ENCODE results near the gene FSTL4. TPM values are rescaled to one million over a fixed set of nuclear protein-coding genes. Genes with fewer than 3 reads are reported as not detected.

FSTL4 gene
- total RNA-seq, 1 experiment from 2014 or later = not detected

GRCh38 chr5:133358271-133358670 is 254.1 kb downstream of the FSTL4 start:
- H3F3A ChIP-seq (ENCODE audit: insufficient read depth, low read depth) = no peaks in the 10 kb centered on the region
- ChIA-PET CTCF (no interaction called here), POLR2A (ENCODE audit: unreplicated experiment) (interaction anchor here (0.6 kb wide), 1 partner anchor 84 kb away, joined by 3 read pairs; no protein-coding TSS in a partner anchor)
- H3K27ac ChIP-seq = no peak overlapping the region
- H3K79me2 ChIP-seq (ENCODE audit: low read depth) = no peaks in the 10 kb centered on the region
- DNase-seq = no peak
- H3K27me3 ChIP-seq (ENCODE audit: insufficient read depth, low read depth) = no peaks in the 10 kb centered on the region
- TF ChIP-seq EZH2 (IDR thresholded peaks at IDR 0.05; ENCODE audit: low read depth) (no peak), CTCF (conservative IDR thresholded peaks at IDR 0.05) (no peak)
- no TSS peak for BruUV-seq (replicated peaks)
- no peak overlapping the region for H3K4me2 ChIP-seq
- no peaks in the 10 kb centered on the region for H3K9me2 ChIP-seq (ENCODE audit: insufficient read depth)
- no peaks in the 10 kb centered on the region for H3K4me1 ChIP-seq (replicated peaks; ENCODE audit: insufficient read depth)
- no peak overlapping the region for H3K4me3 ChIP-seq
- intact Hi-C loops (cut with micrococcal nuclease; ENCODE audit: unreplicated experiment) = no loop called here
- H3K36me3 ChIP-seq (ENCODE audit: low read depth) = no peaks in the 10 kb centered on the region
- no peaks in the 10 kb centered on the region for H4K20me1 ChIP-seq (ENCODE audit: insufficient read depth)
- H3K9me3 ChIP-seq (ENCODE audit: insufficient read depth, low read depth) = no peaks in the 10 kb centered on the region
- no peak overlapping the region for H2AFZ ChIP-seq

GRCh38 chr5:133357758-133358157 is 254.6 kb downstream of the FSTL4 start:
- no peaks in the 10 kb centered on the region for H3K36me3 ChIP-seq (ENCODE audit: low read depth)
- H3K4me1 ChIP-seq (replicated peaks; ENCODE audit: insufficient read depth) = no peaks in the 10 kb centered on the region
- intact Hi-C loops (cut with micrococcal nuclease; ENCODE audit: unreplicated experiment) = no loop called here
- H3K27me3 ChIP-seq (ENCODE audit: insufficient read depth, low read depth) = no peaks in the 10 kb centered on the region
- CTCF ChIA-PET = no interaction called here
- no TSS peak for BruUV-seq (replicated peaks)
- H3K4me2 ChIP-seq = no peak overlapping the region
- H3K79me2 ChIP-seq (ENCODE audit: low read depth) = no peaks in the 10 kb centered on the region
- H3K4me3 ChIP-seq = no peak overlapping the region
- POLR2A ChIA-PET (ENCODE audit: unreplicated experiment) = interaction anchor here (0.6 kb wide), 1 partner anchor 84 kb away, joined by 3 read pairs; no protein-coding TSS in a partner anchor
- no peaks in the 10 kb centered on the region for H3K9me3 ChIP-seq (ENCODE audit: insufficient read depth, low read depth)
- no peak for DNase-seq
- no peaks in the 10 kb centered on the region for H3F3A ChIP-seq (ENCODE audit: insufficient read depth, low read depth)
- no peak overlapping the region for H2AFZ ChIP-seq
- no peaks in the 10 kb centered on the region for H3K9me2 ChIP-seq (ENCODE audit: insufficient read depth)
- H3K27ac ChIP-seq = no peak overlapping the region
- H4K20me1 ChIP-seq (ENCODE audit: insufficient read depth) = no peaks in the 10 kb centered on the region
- TF ChIP-seq CTCF (conservative IDR thresholded peaks at IDR 0.05) (no peak), EZH2 (IDR thresholded peaks at IDR 0.05; ENCODE audit: low read depth) (no peak)

GRCh38 chr5:133356984-133357421 is 255.3 kb downstream of the FSTL4 start:
- no peaks in the 10 kb centered on the region for H3K9me2 ChIP-seq (ENCODE audit: insufficient read depth)
- H3K4me2 ChIP-seq = no peak overlapping the region
- no TSS peak for BruUV-seq (replicated peaks)
- no peaks in the 10 kb centered on the region for H4K20me1 ChIP-seq (ENCODE audit: insufficient read depth)
- no peak overlapping the region for H3K27ac ChIP-seq
- intact Hi-C loops (cut with micrococcal nuclease; ENCODE audit: unreplicated experiment) = no loop called here
- H3K4me1 ChIP-seq (replicated peaks; ENCODE audit: insufficient read depth) = no peaks in the 10 kb centered on the region
- H3K9me3 ChIP-seq (ENCODE audit: insufficient read depth, low read depth) = no peaks in the 10 kb centered on the region
- H3K4me3 ChIP-seq = no peak overlapping the region
- DNase-seq = no peak
- no peaks in the 10 kb centered on the region for H3K27me3 ChIP-seq (ENCODE audit: insufficient read depth, low read depth)
- no peaks in the 10 kb centered on the region for H3K79me2 ChIP-seq (ENCODE audit: low read depth)
- ChIA-PET CTCF (no interaction called here), POLR2A (ENCODE audit: unreplicated experiment) (no interaction called here)
- no peak for TF ChIP-seq EZH2 (IDR thresholded peaks at IDR 0.05; ENCODE audit: low read depth)
- TF ChIP-seq CTCF (conservative IDR thresholded peaks at IDR 0.05) = no peak
- H3F3A ChIP-seq (ENCODE audit: insufficient read depth, low read depth) = no peaks in the 10 kb centered on the region
- no peak overlapping the region for H2AFZ ChIP-seq
- H3K36me3 ChIP-seq (ENCODE audit: low read depth) = no peaks in the 10 kb centered on the region
